HepG2 (cell line): ENCODE measurements around the gene SLITRK5. TPM values are rescaled to one million over a fixed set of nuclear protein-coding genes. Genes with fewer than 3 reads are reported as not detected.

Source experiments
- ATAC-seq: fragments of 200-7000 bp; cut with Tn5 transposase; 3 replicates; pipeline ENCODE4 v1.9.1; 2020; ENCODE audit warnings: mild to moderate bottlenecking, moderate library complexity
- BruUV-seq: library from RNA; stranded (reverse); fragments of 400-500 nt; replicated peaks from 2 replicates; lab custom pipeline; 2021; lab: Mats Ljungman, UMichigan
- CTCF ChIA-PET: fragments of 300-600 bp; formaldehyde crosslinking; extraction: SDS; loops from one replicate; lab custom pipeline; 2021; ENCODE audit warnings: low total read pairs, inconsistent platforms, low intra/inter-chr PET ratio; lab: Yijun Ruan, JAX
- POLR2A ChIA-PET: fragments of 350-600 bp; sonication (Branson Sonifier 250); formaldehyde crosslinking; loops from one replicate; lab custom pipeline; 2020; ENCODE audit warnings: antibody characterized with exemption, inconsistent platforms; lab: Yijun Ruan, JAX
- DNase-seq: peaks from one replicate; pipeline ENCODE4 v3.0.0-alpha.2; 2015; ENCODE audit warnings: low spot score
- FAIRE-seq: peaks from 3 replicates; lab custom pipeline; 2011; peaks lifted over from hg19 to GRCh38; lab: Jason Lieb, UNC
- H2AFZ ChIP-seq: one replicate; pipeline ENCODE4 v1.6.1; 2011; ENCODE audit warnings: low read length, inconsistent platforms
- H3K27ac ChIP-seq: fragments of 300-600 bp; 3 replicates; pipeline ENCODE4 v1.8.0; 2011; ENCODE audit warnings: mixed run types, mild to moderate bottlenecking, mixed read lengths, low read length, inconsistent platforms; ENCODE audit not compliant: insufficient read depth; ENCODE audit errors: extremely low read length
- H3K27me3 ChIP-seq, 2 experiments: fragments of 200-600 bp in 1 of 2; 2 replicates in 1 of 2; 3 replicates in 1 of 2; pipeline versions ENCODE4 v1.6.0 to v1.8.0; 2011; ENCODE audit warnings: low read length in 2 of 2, mild to moderate bottlenecking in 2 of 2, moderate library complexity in 2 of 2, inconsistent platforms in 1 of 2; ENCODE audit not compliant: insufficient read depth in 2 of 2, control insufficient read depth in 1 of 2
- H3K36me3 ChIP-seq, 2 experiments: fragments of 200-600 bp in 1 of 2; replicated peaks in 1 of 2; 2 replicates in 1 of 2; 3 replicates in 1 of 2; pipeline versions ENCODE4 v1.5.1 to v1.8.0; 2011; ENCODE audit warnings: low read length in 2 of 2, inconsistent platforms in 1 of 2; ENCODE audit not compliant: insufficient read depth in 2 of 2, control insufficient read depth in 1 of 2
- H3K4me1 ChIP-seq: 2 replicates; pipeline ENCODE4 v1.5.1; 2012; ENCODE audit warnings: low read length, inconsistent platforms; ENCODE audit not compliant: insufficient read depth
- H3K4me2 ChIP-seq: 2 replicates; pipeline ENCODE4 v1.6.0; 2011; ENCODE audit warnings: low read depth, low read length, inconsistent platforms
- H3K4me3 ChIP-seq, 3 experiments: fragments of 200-600 bp in 1 of 3; sonication (generic), shearing (Covaris generic) in 1 of 3; replicated peaks in 1 of 3; 2 replicates each; pipeline ENCODE4 v1.5.1; 2011 to 2016; ENCODE audit warnings: low read length in 3 of 3, inconsistent platforms in 2 of 3, low read depth in 2 of 3, mild to moderate bottlenecking in 2 of 3, control low read depth in 1 of 3, mixed read lengths in 1 of 3; ENCODE audit not compliant: insufficient read depth in 1 of 3
- H3K79me2 ChIP-seq: one replicate; pipeline ENCODE4 v1.6.1; 2011; ENCODE audit warnings: low read length, inconsistent platforms; ENCODE audit not compliant: insufficient read depth
- H3K9ac ChIP-seq: 2 replicates; pipeline ENCODE4 v1.6.0; 2011; ENCODE audit warnings: mild to moderate bottlenecking, low read depth, low read length, inconsistent platforms; ENCODE audit not compliant: insufficient read depth
- H3K9me3 ChIP-seq: 2 replicates; pipeline ENCODE4 v1.5.1; 2012; ENCODE audit warnings: mild to moderate bottlenecking, low read length
- H4K20me1 ChIP-seq: 2 replicates; pipeline ENCODE4 v1.6.0; 2011; ENCODE audit warnings: inconsistent platforms, mild to moderate bottlenecking, low read length, moderate library complexity; ENCODE audit not compliant: insufficient read depth
- ARNTL ChIP-seq: sonication (generic); formaldehyde crosslinking; IDR thresholded peaks from 2 replicates; pipeline ENCODE4 v1.4.0; 2020; ENCODE audit warnings: mild to moderate bottlenecking, missing genetic modification reagents
- FOXP1 ChIP-seq, 2 experiments: fragments of 450-650 bp in 1 of 2; IDR thresholded peaks; 2 replicates each; pipeline ENCODE4 v1.6.1; 2017 to 2018; ENCODE audit warnings: antibody characterized with exemption in 1 of 2
- KDM1A ChIP-seq: IDR thresholded peaks from 2 replicates; pipeline ENCODE4 v1.6.1; 2016; ENCODE audit warnings: missing compliant biosample characterization
- NR2F1 ChIP-seq, 2 experiments: fragments of 450-650 bp in 1 of 2; formaldehyde crosslinking in 1 of 2; IDR thresholded peaks; 2 replicates each; pipeline versions ENCODE4 v1.5.0 to v1.6.1; 2016 to 2020; ENCODE audit warnings: mild to moderate bottlenecking in 1 of 2, missing compliant biosample characterization in 1 of 2, missing genetic modification reagents in 1 of 2, moderate library complexity in 1 of 2
- PHF20 ChIP-seq: sonication (generic); formaldehyde crosslinking; IDR thresholded peaks from 2 replicates; pipeline ENCODE4 v1.5.0; 2020; ENCODE audit warnings: mild to moderate bottlenecking, missing genetic modification reagents
- SALL1 ChIP-seq: sonication (generic); formaldehyde crosslinking; IDR thresholded peaks from 2 replicates; pipeline ENCODE4 v1.8.0; 2022; ENCODE audit warnings: mild to moderate bottlenecking, missing genetic modification reagents
- ZBTB8A ChIP-seq: sonication (generic); formaldehyde crosslinking; IDR thresholded peaks from 2 replicates; pipeline ENCODE4 v1.4.0; 2020; ENCODE audit warnings: mild to moderate bottlenecking, low read depth, missing genetic modification reagents, borderline replicate concordance
- ZNF878 ChIP-seq: sonication (generic); formaldehyde crosslinking; IDR thresholded peaks from 2 replicates; pipeline ENCODE4 v1.8.1; 2023; ENCODE audit warnings: mild to moderate bottlenecking, missing genetic modification reagents, moderate library complexity
- WGBS: methylation state at CpG from one replicate; pipeline ENCODE4 v1.1.6; 2017; ENCODE audit warnings: low lambda C conversion rate; 5-methylcytosine and 5-hydroxymethylcytosine counted together
- in situ Hi-C: cut with HindIII; loops from 2 replicates; pipeline ENCODE4 v1.10.0; 2017; ENCODE audit warnings: low pct_unique_long_range_greater_than_20kb; ENCODE audit not compliant: extremely low pct_ligation_motif_present
- intact Hi-C: fragments of 100-400 bp; cut with micrococcal nuclease; formaldehyde crosslinking; loops from one replicate; pipeline ENCODE4 v1.10.0; 2022; ENCODE audit not compliant: unreplicated experiment
- polyA plus RNA-seq, 8 experiments: library from polyadenylated mRNA; depleted of rRNA in 3 of 8; stranded (reverse) in 7 of 8; unstranded in 1 of 8; fragments of >200 nt; fragmentation: Illumina TruSeq in 4 of 8; extraction: Trizol in 4 of 8; gene quantifications; 2 replicates each; pipeline versions ENCODE4 v1.2.1 to v1.2.3, GENCODE V29; 2011 to 2016; ENCODE audit warnings: low read depth in 4 of 8, missing spikeins in 1 of 8, mixed read lengths in 1 of 8; ENCODE audit not compliant: insufficient read depth in 1 of 8
- total RNA-seq, 5 experiments: library from RNA; depleted of rRNA; stranded (reverse); fragments of >200 nt; fragmentation: Illumina TruSeq; extraction: Trizol; gene quantifications; 2 replicates each; pipeline ENCODE4 v1.2.3, GENCODE V29; 2016; ENCODE audit warnings: low read depth in 1 of 5
- TF ChIP-seq, protein P1 (sequence below): IDR thresholded peaks from 2 replicates; pipeline ENCODE4 v1.6.1; 2016; ENCODE audit warnings: low read depth
- TF ChIP-seq, protein P2 (sequence below): sonication (generic); formaldehyde crosslinking; IDR thresholded peaks from 2 replicates; pipeline ENCODE4 v1.4.0; 2020; ENCODE audit warnings: missing genetic modification reagents, mild to moderate bottlenecking, borderline replicate concordance

The SLITRK5 gene
- total and polyA plus RNA-seq, 2 of the 13 experiments (the other 11 are each of a cell fraction or from before 2014, with no cell fraction given), result not detected

DNA sequence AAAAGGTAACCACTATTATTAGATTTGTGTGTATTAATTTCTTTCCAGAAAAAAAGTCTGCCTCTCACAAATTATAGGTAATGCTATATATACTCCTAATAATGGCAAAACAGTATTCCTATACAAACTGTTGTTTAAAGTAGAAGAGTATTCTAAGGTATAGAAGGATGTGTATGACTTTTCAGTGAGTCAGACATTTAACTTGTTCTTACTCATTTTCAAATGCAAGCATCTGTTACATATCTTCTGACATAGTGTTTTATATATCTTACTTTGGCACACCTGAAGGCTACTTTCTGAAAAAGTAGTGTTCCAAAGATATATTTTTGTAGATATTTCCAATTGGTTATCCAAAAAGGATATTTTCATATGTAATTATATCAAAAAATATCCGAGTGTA is 3.5 kb upstream of the SLITRK5 start:
- ATAC-seq (no peak), FAIRE-seq (no peak), DNase-seq (no peak)
- Histone ChIP-seq H3K36me3 (no peaks in the 10 kb centered on the region), H3K4me2 (no peak overlapping the region), H3K9ac (no peak overlapping the region), H3K9me3 (no peaks in the 10 kb centered on the region), H3K4me1 (0 out of 2 replicates have a peak, but pooled peaks cover 5% of the 10 kb centered on the region), H3K27me3 (no peaks in the 10 kb centered on the region; a peak in 2 of 5 replicates), H4K20me1 (no peaks in the 10 kb centered on the region), H3K27ac (no peak overlapping the region), H3K4me3 (no peak overlapping the region), H3K79me2 (no peaks in the 10 kb centered on the region), H2AFZ (no peak overlapping the region)
- in situ Hi-C loops (no loop called here), intact Hi-C loops (loop anchor here (5.0 kb wide), 1 partner anchor 405 kb away; no protein-coding TSS in a partner anchor)
- CTCF ChIA-PET, result no interaction called here
- 0% methylated on average over 1 of the region's 1 CpG for WGBS
- TF ChIP-seq, protein P1, sequence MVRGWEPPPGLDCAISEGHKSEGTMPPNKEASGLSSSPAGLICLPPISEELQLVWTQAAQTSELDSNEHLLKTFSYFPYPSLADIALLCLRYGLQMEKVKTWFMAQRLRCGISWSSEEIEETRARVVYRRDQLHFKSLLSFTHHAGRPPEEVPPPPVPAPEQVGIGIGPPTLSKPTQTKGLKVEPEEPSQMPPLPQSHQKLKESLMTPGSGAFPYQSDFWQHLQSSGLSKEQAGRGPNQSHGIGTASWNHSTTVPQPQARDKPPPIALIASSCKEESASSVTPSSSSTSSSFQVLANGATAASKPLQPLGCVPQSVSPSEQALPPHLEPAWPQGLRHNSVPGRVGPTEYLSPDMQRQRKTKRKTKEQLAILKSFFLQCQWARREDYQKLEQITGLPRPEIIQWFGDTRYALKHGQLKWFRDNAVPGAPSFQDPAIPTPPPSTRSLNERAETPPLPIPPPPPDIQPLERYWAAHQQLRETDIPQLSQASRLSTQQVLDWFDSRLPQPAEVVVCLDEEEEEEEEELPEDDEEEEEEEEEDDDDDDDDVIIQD, result no peak
- no peak for TF ChIP-seq SALL1 (CRISPR knock-in tag)
- no peak for TF ChIP-seq ARNTL
- TF ChIP-seq FOXP1 (IDR thresholded peaks at IDR 0.05), result no peak
- TF ChIP-seq FOXP1 (CRISPR knock-in tag; IDR thresholded peaks at IDR 0.05), result no peak
- TF ChIP-seq ZBTB8A (CRISPR knock-in tag), result no peak
- TF ChIP-seq PHF20 (CRISPR knock-in tag), result no peak
- TF ChIP-seq, protein P2, sequence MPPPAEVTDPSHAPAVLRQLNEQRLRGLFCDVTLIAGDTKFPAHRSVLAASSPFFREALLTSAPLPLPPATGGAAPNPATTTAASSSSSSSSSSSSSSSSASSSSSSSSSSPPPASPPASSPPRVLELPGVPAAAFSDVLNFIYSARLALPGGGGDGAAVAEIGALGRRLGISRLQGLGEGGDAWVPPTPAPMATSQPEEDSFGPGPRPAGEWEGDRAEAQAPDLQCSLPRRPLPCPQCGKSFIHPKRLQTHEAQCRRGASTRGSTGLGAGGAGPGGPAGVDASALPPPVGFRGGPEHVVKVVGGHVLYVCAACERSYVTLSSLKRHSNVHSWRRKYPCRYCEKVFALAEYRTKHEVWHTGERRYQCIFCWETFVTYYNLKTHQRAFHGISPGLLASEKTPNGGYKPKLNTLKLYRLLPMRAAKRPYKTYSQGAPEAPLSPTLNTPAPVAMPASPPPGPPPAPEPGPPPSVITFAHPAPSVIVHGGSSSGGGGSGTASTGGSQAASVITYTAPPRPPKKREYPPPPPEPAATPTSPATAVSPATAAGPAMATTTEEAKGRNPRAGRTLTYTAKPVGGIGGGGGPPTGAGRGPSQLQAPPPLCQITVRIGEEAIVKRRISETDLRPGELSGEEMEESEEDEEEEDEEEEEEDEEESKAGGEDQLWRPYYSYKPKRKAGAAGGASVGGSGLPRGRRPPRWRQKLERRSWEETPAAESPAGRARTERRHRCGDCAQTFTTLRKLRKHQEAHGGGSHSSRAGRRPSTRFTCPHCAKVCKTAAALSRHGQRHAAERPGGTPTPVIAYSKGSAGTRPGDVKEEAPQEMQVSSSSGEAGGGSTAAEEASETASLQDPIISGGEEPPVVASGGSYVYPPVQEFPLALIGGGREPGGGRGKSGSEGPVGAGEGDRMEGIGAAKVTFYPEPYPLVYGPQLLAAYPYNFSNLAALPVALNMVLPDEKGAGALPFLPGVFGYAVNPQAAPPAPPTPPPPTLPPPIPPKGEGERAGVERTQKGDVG (CRISPR knock-in tag), result no peak
- TF ChIP-seq NR2F1 (CRISPR knock-in tag; IDR thresholded peaks at IDR 0.05), result no peak
- no peak for TF ChIP-seq KDM1A (CRISPR knock-in tag)
- TF ChIP-seq ZNF878 (CRISPR knock-in tag), result no peak
- POLR2A ChIA-PET, result no interaction called here
- no TSS peak for BruUV-seq
